HG02798 (cell line): ENCODE measurements around the gene HOXD1.

ENCODE experiments used
- ATAC-seq: cut with Tn5 transposase; IDR thresholded peaks from one replicate; pipeline ENCODE4 v1.9.1; 2021; ENCODE audit warnings: mild to moderate bottlenecking; ENCODE audit not compliant: unreplicated experiment, poor library complexity

Gene HOXD1

DNA sequence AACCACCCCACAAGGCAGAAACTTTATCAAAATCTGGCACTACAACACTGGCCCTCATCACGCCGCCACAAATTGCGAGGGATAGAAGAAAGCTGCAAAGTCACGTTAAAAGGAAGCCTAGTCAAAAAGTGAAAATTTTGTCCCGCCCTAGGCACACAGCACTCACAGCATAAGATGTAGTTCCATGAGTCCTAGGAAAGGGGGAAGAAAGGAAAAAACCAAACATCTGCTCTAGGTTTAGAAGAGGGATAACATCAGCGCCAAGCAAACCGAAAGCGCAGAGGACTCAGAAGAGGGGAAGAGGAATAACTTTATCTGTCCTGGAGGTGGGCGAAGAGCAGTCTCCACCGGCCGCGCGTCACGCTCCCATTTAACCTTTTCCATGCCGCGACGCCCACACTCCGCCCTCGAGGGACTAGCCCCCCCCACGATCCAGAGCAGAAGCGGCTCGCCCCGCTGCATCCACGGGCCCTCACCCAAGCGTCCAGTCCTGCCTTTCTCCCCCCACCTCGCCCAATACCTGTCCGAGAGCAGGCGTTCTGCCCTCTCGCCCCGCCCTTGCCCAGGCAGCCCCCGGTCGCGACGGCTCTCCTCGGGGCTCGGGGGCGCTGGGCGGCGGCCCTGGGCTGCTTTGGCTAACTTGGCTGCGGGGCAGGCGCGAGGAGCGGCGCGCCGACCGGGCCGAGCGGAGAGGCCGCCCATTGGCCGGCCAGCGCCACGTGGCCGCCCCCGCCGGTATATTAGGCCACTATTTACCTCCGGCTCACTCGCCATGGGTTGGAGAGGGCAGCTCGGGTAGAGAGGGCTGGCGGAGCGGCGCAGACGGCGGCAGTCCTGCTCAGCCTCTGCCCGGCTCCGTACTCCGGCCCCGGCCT, at the start of gene HOXD1:
Gene HOXD1 (plus strand): TSS at position 770 of the 875 bp plus-strand sequence. CDS start 134 bp downstream, outside the sequence.
- peak; percentile 59 for ATAC-seq

DNA sequence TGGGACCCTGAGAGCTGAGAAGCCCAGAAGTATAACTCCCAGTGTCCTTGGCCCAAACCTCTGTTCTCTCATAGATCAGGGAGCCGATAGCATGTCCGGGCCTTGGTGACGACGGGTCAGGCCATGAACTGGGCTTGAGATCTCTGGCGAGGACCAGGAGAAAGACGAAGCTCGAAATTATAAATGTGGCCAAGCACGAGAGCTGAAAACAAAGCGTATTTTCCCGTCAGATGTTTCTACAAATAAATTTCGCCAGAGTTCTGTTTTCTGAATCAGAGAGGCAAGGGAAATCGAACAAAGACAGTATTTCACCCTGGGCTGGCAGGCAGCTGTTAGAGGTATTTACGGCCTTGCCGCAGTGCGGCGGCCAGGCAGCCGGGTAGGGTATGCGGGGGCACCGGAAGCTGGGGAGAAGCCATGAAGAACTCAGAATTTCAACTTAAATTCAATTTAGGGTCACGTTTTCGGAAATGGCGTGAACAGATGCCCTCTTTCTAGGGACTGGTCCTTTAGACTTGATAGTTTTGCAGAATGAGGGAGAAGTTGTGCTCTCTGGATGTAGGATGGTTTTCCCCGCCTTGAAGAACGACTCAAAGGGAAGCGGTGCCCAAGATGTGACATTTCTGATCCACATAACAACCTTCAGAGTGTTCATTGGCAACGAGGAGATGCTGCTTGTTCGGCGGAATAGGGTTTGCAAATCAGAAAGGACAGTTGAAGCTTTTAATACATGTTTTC, 49.4 kb upstream of the HOXD1 start:
- no peak for ATAC-seq

DNA sequence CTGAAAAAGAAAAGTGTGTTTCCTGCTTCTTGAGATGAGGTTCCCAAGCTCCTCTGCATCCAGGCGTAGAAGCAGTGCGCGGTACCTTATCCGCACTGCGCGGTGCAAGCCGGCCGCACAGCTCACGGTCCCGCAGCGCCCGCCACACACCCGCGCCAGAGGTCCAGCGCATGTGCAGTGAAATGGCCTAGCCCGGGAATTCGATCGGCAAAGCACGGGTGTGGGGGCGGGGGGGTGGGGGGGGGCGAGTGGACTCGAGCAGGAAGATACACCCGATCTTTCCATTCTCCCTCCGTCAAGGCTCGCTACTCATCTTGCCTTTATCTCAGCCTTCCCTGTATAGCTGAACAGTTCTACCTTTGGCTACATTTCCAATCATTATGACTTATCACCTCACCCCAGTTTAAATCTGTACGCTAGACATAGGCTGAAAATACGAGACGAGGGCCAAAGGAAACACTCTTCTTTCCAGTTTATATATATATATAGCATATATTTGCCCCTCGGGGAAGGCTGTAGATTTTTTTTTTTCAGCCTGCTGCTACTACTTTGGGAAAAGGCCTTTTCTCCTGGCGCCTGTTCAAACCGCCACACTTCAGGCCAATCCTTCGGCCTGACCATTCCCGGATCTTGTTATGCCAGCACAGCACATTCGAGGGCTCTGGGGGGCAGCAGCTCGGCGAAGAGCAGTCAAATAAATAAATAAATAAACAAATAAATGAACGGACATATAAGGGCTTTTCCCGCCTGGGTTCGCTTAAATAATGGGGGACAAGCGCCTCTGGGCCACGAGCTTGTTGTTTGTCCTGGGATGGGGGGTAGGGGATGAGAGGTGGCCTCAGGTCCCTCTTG, 48.6 kb upstream of the HOXD1 start:
- no peak for ATAC-seq

DNA sequence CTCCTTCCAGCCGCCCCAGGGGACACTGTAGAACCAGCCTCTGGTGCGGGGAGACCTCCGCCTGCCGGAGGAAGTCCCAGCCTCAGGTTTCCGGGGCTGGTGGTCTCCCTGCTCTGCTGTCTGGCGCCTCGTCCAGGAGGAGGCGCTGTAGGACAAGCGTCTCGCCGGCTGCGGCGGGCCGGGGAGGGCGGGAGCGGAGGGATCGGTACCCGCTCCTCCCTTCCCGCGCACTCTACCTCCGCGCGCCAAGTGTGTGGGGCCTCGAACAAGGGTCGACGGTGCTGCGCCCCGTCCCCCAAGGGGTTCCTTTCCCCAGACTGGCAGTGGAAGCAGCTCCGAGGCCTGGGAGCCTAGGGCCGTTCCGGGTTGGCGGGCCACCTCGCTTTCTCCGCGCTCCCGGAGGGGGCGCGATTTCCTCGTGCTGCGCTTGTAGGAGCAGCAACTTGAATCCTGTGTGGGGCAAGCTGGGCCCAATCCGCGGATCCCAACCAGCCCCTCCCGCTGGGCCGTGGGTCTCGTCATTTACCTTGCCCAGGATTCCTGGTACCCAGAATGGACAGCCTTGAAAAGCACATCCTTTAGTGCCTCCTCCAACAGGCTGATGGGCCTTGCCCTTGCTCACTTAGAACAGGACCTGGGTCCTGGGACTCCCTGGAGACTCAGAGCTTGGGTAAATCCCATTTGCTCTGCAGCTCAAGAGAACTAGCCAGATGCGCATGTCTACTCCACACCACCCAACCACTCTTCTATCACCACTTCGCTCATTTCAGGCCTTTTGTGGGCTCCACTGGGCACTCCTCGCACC, 47.8 kb upstream of the HOXD1 start:
- peak; percentile 92 for ATAC-seq

DNA sequence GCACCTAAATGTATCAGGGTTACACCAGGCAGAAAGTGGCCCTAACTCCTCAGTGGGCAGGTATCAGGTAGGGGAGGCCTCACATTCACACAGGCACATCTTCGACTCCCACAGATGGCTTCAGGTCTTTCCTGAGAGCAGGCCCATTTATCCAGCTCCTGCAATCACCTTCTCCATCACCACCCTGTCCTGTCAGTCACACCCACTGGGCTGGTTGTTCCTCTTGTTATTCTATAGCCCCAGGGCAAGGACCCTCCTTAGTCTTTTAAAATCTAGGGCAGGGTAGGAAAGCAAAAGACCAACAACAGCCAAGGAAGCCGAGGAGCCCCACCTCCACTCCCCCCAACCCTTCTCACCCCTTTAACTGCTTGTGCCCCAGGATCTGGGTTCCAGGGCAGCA, 46.2 kb upstream of the HOXD1 start:
- no peak for ATAC-seq

DNA sequence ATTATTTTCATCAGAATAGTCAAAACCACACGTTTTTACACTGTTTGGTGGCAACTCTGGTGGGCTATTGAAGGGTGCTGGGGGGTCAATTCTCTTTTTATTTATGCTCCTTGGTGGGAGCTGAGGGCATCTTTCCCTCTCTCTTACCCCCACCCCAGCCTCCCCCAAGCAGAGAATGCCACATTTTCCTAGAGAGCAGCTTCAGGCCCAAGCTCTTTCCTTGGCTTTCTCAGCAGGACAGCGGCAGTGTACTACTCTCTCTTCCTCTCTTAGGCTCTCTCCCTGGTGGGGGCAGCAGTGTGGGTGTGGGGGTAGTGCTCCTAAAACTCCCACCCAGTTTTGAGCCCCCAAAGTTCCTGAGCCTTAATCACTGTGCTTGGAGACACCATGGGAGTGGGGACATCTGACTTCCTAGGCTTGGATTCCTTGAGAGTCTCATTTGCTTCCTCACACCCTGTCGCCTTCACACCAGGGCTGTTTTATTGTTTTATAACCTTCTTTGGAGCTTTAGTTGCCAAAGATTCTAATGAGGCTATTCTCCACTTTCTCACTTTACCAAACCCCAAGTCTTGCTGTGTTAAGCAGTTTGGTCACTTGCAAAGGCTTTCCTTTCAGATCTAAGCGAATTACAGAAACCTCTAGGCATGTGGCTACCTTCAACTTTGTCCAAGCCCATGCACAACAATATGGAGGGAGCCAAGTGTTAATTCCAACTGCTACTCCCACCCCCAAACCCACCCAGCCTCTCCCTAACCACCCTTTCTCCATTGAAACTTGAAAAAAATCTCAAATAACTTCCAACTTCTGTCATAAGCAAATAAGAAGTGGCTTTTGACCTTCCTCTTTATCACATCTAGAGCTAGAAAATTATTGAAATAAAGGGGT, 43.1 kb upstream of the HOXD1 start:
- no peak for ATAC-seq

DNA sequence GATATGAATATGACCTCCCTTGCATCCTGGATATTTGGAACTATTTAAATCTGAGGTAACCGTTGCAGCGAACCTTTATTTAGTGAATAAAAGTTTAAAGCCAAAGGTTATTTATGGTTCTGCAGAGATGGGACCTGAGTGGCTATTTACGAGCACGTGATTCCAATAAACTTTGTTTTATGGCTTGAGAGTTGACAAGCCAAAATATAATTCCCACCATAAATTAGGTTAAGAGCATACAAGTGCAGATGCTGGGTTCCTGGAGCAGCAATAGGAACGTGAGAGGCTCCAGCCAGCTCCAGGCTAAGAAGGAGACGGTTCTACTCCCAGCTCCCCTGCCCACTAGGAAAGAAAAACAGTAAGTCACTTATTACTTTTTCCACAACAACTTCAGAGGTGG, 42.4 kb upstream of the HOXD1 start:
- ATAC-seq: no peak

DNA sequence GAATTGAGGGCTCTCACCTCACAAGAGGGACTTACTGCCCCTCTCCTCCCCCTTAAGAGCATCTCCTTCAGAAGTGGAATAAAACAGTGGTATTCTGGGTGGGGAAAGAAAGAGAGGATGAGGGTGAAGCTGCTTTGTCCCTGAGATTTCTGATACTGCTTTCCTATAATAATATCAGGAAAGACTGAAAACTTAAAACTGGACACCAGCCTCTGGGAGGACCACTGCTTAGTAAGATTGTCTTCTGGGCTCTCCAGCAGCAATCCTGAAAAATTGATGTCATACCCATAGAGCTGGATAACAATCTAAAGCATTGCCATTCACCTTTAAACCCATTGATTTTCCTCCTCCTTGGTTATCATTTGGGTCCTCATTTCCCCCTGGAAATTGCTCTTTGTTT, 41.8 kb upstream of the HOXD1 start:
- ATAC-seq: no peak

DNA sequence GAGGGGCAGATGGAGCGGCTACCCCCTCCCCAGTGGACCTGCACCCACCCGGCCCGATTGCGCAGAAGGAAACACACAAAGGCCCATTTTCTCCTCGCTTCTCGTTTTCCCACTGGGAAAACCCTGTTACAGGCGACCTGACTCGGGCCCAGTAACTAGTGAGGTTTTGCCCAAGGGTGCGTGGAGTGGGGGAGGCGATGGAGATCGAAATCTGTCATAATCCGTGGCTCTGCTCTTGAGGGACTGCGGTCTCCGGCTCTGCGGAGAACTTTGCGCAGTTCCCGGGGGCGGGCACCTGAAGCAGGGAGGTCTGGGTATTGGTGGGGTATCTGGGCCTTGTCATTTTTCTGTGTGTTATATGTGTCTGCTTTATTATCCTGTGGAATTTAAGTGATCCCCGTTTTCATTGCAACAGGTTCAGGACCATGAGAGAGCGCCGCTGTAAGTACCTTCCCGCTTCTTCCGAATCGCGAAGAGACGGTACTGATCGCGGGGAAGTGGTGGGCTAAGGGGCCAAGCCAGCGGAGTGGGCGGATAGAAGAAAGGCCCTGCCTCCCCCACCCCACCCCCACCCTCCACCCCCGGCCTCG, 41.2 kb upstream of the HOXD1 start:
- ATAC-seq: no peak

DNA sequence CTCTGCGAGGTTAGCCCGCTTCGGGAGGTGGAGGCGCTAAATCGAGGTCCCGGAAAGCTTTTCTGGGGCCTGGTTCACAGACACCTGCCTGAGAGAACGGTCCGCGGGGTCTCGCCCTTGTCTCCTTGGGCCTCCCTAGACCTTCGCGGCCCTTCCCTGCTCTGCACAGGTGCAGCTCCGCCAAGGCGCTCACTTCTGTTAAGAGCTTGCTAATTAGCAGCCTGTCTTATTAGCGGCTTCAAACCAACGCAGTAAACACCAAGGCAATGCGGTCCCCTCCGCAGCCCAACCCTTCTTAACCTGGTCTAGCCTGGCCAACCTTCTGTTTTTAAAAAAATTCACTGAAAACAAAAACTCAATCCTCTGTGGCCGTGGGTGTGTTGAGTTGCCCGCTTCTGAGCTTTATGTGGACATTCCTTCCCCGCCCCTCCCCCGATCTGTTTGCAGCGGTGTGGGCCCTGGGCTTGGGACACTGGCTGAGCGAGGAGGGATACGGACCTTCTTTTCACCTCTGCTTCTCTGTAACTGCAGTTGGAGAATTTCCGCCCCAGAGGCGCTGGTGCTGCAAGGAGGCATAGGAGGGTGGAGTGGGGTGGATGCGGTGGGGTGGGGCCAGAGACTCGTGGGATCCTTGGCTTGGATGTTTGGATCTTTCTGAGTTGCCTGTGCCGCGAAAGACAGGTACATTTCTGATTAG, 40.5 kb upstream of the HOXD1 start:
- ATAC-seq: no peak

DNA sequence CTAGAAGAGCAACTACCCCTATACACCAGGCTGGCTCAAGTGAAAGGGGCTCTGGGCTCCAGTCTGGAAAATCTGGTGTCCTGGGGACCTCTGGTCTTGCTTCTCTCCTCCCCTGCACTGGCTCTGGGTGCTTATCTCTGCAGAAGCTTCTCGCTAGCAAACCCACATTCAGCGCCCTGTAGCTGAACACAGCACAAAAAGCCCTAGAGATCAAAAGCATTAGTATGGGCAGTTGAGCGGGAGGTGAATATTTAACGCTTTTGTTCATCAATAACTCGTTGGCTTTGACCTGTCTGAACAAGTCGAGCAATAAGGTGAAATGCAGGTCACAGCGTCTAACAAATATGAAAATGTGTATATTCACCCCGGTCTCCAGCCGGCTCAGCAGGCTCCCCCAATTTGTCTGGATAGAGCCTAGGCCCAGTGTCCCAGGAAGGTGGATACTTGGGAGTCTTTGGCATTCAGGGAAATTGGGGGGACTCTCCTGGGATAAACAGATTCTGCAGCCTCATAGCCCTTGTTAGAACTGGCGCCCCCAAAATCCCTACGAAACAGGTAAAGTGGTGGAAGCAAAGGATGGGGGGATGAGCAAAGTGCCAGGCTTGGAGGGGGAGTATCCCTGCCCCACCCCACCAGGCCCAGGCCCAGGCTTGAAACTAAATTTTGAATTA, 39.6 kb upstream of the HOXD1 start:
- ATAC-seq: no peak

DNA sequence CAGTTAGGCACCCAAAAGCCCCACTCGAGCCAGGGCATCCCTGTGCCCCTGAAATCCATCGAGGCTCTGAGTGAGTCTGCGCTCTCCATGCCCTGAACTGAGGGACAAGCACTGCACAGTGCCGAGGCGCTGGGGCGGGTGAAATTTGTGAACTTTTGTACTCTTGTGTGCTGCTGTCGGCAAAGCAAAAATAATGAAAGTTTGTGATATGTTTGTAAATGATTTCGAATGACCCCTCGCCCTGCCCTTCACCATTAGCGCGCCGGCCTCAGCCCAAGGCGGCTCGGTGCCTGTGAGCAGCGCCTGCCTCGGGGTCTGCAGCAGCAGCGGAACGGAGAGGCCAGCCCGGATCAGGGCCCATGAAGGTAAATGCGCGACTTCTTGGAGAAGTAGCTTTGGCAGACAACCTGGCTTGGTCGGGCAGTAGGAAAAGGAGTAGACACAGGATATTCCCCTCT, 39.0 kb upstream of the HOXD1 start:
- ATAC-seq: no peak

DNA sequence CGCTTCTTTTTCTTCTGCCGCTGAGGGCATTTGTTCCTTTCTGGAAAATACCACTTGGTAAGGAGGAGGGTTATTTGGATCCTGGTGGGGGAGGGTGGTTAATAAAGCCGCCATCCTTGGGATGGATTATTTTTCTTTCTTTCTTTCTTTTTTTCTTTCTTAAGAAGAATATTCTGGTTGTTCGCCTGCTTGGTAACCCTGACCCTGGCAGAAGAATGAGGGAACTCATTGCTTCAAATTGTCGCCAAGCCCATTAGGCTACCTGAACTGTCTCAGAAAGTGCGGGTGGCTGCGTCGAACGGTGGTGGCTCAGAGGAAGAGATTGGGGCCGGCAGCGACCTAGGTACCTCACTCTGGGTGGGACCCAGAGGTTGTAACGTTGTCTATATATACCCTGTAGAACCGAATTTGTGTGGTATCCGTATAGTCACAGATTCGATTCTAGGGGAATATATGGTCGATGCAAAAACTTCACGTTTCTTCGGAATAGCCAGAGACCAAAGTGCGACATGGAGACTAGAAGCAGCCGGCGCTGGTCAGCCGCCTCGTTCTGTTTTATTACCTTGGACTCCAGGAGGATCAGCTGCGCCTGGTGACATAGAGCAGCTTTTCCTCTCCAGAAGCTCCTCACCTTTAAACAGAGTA, 38.4 kb upstream of the HOXD1 start:
- no peak for ATAC-seq

DNA sequence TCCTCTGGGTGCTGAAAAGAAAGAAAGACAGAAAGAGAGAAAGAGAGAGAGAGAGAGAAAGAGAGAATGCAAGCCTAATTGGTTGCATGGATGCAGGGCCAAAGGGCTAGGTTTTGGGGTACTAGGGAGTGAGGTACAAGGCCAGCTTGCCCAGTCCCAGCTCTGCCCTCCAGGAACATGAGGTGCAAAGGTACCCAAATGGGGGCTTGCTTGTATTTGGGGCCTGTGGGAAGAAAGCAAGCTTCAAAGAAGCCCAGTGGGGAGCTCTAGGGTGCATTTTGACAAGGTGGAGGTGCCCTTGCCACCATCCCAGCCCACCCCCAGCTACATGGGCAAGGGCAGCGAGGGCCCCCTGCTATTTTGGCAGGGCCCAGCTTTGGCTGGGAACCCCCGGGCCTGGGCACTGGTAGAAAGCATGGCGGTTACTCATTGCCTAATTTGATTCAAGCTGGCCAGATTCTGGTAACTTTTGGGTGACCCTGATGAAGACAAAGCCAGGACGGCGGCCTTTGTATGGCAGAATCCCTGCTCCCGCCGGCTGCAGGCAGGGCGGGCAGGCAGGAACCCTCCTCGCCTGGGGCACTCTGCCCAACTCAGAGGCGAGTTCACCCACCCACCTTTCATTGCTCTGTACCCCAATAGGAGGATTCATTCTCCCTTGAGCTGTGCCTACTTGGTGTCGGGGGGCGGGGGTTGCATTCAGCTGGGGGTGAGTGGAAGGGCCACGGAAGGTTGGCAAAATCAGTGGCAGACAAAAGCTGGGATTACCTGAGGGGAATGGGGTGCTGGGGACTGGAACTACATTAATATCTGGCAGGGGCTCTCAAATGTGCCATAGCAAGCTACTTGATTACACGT, 37.7 kb upstream of the HOXD1 start:
- no peak for ATAC-seq

DNA sequence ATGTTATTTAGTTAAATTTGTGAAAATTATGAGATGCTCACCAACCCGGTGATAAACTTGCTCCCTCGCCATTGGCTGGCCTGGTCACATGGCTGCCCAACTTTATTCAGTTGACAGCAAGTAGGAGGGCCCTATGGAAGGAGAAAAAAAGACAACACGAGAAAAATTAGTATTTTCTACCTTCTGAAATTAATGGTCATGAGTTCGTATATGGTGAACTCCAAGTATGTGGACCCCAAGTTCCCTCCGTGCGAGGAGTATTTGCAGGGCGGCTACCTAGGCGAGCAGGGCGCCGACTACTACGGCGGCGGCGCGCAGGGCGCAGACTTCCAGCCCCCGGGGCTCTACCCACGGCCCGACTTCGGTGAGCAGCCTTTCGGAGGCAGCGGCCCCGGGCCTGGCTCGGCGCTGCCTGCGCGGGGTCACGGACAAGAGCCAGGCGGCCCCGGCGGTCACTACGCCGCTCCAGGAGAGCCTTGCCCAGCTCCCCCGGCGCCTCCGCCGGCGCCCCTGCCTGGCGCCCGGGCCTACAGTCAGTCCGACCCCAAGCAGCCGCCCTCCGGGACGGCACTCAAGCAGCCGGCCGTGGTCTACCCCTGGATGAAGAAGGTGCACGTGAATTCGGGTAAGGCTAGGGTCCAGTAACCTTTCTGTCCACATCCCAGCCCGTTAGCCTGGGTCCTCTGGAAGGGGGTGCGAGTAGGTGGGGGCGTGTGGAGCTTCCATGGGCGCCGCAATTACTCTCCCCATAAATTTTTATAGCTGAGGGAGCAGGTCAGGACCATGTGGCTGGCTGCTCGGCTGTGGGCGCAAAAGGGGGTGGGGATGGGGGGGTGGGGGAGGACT, 36.8 kb upstream of the HOXD1 start, which contains the start of gene HOXD4:
Gene HOXD4 (plus strand): TSS at position 109 of the 846 bp plus-strand sequence. CDS start 84 bp downstream, at position 193.
- no peak for ATAC-seq
